GM12873 (cell line): ENCODE results near the gene BARHL2.

Experiments
- TF ChIP-seq, protein P1 (sequence below): IDR thresholded peaks from 2 replicates; pipeline ENCODE4 v1.5.1; 2012; ENCODE audit warnings: low read depth, mild to moderate bottlenecking, moderate library complexity, low read length, control low read depth; ENCODE audit not compliant: insufficient read depth; ENCODE audit errors: missing control alignments

BARHL2 gene

GRCh38 chr1:90728502-90729287 is 11.6 kb upstream of the BARHL2 start:
- TF ChIP-seq, protein P1, sequence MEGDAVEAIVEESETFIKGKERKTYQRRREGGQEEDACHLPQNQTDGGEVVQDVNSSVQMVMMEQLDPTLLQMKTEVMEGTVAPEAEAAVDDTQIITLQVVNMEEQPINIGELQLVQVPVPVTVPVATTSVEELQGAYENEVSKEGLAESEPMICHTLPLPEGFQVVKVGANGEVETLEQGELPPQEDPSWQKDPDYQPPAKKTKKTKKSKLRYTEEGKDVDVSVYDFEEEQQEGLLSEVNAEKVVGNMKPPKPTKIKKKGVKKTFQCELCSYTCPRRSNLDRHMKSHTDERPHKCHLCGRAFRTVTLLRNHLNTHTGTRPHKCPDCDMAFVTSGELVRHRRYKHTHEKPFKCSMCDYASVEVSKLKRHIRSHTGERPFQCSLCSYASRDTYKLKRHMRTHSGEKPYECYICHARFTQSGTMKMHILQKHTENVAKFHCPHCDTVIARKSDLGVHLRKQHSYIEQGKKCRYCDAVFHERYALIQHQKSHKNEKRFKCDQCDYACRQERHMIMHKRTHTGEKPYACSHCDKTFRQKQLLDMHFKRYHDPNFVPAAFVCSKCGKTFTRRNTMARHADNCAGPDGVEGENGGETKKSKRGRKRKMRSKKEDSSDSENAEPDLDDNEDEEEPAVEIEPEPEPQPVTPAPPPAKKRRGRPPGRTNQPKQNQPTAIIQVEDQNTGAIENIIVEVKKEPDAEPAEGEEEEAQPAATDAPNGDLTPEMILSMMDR, result no peak

DNA sequence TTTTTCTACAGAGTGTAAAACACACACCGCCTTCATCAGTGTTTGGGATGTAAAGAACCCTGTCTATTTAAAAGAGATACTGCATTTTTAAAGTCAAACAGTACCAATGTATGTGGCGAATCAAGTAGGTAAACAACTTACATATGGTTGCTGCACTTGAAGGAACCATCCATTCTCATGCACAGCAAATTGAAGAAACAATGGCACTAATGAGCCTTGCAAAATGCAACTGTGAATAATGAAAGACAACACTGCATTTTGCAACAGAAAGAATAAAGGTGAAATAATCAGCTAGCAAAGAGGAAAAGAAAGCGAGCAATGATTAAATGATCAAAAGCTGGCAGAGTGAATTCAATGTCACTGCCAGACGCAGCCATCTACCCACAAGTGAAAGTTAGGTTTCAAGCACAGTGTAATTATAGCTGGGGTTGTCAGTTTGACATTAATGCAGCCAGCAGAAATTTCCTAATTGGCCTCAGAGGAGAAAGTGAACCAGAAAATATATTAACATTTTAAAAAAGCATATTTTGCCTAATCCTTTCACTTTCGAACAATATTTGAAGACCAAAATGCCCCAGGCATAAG is 10.9 kb upstream of the BARHL2 start:
- TF ChIP-seq, protein P1, result no peak

DNA sequence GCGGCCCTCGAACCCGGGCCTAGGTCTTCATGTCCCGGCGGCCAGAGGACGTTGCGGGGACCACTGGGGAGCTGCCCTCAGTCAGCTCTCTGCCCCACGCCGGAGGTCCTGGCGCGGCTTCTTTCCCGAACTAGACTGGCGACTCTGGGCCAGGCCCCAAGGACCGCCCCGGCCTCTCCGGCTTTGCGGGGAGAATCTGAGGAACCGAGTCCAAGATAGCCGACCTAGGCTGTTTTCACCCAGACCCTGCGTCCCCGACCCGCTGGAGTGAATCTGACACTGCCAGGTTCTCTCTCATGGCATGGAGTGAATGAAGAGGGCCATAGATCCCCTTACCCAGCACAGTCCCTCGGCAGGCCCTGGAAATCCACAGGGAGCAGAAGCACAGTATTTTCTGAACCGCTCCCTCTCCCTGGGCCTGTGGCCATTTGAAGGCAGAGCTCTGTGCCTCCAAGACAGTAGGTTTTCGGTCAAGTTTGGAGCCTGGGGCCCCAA is 9.9 kb upstream of the BARHL2 start:
- TF ChIP-seq, protein P1, result no peak

DNA sequence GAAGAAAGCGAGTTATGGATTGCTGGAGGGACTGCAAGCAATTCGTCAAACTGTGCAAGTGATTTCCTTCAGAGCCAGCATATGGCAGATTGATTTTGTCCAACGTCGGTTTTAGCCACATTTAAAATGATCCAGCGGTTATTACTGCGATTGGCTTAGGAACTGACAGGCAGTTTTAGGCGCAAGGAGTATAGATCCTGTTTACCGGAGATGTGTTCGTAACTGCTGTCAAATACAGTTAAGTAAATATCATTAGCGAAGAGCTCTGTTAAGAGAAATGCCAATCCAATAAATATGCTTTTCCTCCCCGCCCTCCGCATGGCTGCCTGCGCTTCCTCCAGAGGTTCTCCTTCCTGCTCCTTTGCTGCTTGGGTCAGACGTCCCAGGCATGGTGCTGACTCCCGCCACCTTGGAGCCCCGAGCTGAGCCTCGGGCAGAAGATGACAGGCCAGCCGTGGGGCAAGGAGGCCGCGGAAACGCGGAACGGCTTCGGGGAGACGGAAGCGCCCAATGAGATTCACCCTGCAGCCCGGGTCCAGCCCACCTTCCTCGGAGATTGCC is 9.4 kb upstream of the BARHL2 start:
- TF ChIP-seq, protein P1, result no peak

- TF ChIP-seq, protein P1, result no peak
Measured at GRCh38 chr1:90725657-90726424, 8.7 kb upstream of the BARHL2 start.

DNA sequence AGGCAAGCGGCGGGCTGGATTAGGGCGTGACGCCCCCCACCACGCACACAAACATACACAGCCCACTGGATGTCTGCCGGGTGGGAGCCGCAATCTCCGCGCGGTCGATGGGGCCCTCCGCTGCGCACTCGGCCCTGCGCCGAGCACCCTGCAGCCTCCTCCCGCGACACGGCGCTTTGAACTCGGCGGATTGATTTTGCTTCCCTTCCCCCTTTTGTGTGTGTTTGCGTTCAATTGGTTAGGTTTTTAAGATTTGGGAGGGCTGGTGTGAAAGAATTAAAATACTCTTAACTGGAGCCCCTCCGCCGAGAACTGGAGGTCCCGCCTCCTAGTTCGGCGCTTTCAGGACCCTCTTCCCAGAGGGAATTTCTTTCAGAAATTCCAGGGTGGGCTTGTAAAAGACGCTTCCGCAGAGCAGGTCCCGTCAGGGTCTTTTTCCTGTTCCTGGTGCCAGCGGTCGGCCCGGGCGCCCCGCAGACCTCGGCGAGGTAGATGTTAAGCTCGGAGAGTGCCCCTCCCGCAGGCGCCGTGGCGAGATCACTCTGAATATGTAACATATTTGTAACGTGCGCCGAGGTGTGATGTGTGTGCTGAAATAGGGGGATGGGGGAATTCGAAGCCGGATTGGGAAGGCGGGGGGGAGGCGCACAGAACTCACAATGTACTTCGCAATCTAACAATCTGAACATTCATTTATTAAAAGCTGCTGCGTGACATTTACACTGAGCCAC is 8.0 kb upstream of the BARHL2 start:
- TF ChIP-seq, protein P1, result no peak
